OCI-LY3 (cell line): ENCODE data around the gene TPMT.

Experiments
- EZH2phosphoT487 ChIP-seq: fragments of 200-600 bp; shearing (Covaris generic); IDR thresholded peaks from 2 replicates; pipeline ENCODE4 v1.6.1; 2018; ENCODE audit warnings: antibody characterized with exemption, mixed run types, low read depth
- TF ChIP-seq, protein P1 (sequence below): fragments of 200-600, 300-600 bp; sonication (generic); IDR thresholded peaks from 2 replicates; pipeline ENCODE4 v1.5.1; 2014; ENCODE audit warnings: antibody characterized with exemption, low read length, low read depth

- TF ChIP-seq, protein P1, sequence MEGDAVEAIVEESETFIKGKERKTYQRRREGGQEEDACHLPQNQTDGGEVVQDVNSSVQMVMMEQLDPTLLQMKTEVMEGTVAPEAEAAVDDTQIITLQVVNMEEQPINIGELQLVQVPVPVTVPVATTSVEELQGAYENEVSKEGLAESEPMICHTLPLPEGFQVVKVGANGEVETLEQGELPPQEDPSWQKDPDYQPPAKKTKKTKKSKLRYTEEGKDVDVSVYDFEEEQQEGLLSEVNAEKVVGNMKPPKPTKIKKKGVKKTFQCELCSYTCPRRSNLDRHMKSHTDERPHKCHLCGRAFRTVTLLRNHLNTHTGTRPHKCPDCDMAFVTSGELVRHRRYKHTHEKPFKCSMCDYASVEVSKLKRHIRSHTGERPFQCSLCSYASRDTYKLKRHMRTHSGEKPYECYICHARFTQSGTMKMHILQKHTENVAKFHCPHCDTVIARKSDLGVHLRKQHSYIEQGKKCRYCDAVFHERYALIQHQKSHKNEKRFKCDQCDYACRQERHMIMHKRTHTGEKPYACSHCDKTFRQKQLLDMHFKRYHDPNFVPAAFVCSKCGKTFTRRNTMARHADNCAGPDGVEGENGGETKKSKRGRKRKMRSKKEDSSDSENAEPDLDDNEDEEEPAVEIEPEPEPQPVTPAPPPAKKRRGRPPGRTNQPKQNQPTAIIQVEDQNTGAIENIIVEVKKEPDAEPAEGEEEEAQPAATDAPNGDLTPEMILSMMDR, result no peak
- TF ChIP-seq EZH2phosphoT487, result no peak
These were observed 28.9 kb upstream of the TPMT start for GRCh38 chr6:18183766-18184165.
